Middle frontal gyrus (tissue), 1 donor: ENCODE data around the gene DAP.

Source experiments
- DNase-seq: peaks from one replicate; pipeline ENCODE4 v3.0.0-alpha.2; 2015; ENCODE audit warnings: low spot score; ENCODE audit errors: extremely low spot score

DAP gene

DNA sequence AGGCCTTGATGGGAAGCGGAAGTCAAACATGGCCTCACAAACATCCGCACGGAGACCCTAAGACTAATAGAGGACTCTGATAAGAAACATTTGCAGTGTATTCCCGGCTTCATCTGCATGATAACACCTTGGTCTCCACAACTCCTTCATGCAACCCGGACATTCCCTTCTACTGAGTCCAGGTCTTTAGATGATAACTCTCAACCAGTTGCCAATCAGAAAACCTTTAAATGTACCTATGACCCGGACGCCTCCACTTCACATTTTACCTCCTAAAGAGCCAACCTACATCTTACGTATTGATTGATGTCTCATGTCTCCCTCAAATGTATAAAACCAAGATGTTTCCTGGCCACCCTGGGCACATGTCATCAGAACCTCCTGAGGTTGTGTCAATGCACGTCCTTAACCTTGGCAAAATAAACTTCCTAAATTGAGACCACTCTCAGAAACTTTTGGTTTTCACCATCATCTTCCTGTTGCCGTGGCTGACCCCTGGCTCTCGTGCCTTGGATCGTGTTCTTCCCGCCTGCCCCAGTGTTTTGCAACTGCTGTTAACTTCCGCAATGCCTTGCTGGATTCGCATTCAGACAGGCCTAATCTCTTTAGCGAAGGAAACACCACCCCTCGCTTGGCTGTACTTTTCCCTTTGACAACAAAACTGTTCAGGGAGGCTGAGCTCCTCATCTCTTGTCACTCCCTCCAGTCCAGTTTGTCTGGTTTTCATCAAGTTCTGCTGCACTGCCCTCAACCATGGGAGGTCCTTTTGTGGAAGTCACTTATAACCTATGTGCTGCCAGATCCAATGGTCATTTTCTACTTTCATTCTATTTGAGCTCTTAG lies 1.1 kb upstream of the DAP start:
- no peak for DNase-seq

DNA sequence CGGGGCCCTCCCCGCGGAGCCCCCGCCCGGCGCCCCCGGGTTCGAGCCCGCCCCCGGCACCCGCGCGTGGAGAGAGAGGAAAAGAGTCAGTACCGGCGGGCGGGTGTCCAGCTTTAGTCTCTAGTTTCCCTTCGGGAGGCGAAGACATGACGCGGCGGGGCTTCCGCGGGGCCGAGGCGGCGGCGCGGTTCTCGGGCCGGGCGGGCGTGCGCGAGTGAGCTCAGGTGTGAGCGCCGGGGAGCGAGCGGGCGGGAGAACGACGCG lies 181 bp downstream of the DAP start:
- no peak for DNase-seq

DNA sequence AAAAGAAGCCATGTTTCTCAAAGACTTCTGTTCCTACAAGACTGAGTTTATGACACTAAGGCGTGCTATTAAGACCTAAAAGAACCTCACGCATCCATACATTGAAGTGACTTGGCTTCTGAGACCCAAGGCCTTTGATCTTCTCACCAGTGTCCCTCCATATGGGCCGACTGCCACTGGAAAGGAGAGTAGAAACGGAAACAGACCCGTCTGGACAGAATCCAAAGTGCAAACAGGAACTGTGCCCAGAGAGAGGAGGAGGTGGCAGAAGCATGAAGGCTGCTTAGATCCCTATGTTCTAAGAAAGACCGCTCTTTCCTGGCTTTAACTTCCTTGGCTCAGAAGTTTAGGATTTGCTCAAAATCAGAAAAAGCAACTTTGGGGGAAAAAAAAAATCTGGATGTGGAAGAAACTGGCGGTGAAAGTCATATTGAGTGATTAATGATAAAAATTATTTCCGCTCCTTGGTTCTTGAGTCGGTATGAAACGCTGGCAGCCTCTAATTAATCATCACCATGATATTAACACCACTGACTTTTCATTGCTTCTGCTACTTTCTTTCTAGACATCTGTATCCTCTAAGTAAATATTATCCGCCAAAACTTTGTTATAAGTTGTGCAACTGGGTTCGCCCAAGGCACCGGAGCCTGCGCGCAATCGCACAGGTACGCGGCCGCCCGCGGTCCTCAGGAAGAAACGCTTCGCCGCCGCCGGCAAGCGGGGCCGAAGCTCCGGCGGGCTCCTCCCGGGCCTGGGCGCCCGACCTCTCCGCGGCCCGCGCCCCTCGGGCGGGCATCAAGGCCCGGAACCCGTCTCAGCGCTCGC lies 726 bp downstream of the DAP start:
- no peak for DNase-seq

DNA sequence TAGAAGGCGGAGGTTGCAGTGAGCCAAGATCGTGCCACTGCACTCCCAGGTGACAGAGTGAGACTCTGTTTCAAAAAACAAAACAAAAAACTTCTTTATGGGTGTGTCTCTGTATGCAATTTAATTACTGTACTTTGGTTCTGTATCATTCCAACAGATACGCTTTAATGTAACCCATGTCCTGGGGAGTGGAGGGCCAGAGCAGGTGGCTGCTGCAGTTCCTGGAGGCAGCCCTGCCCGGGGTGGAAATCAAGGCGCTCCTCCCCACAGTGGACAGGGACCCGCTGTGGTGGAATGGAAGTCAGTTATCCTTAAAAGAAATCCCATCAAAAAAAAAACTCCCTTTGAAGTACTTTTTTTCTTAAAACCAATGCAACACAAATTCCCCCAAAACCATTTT lies 1.9 kb downstream of the DAP start:
- no peak for DNase-seq

DNA sequence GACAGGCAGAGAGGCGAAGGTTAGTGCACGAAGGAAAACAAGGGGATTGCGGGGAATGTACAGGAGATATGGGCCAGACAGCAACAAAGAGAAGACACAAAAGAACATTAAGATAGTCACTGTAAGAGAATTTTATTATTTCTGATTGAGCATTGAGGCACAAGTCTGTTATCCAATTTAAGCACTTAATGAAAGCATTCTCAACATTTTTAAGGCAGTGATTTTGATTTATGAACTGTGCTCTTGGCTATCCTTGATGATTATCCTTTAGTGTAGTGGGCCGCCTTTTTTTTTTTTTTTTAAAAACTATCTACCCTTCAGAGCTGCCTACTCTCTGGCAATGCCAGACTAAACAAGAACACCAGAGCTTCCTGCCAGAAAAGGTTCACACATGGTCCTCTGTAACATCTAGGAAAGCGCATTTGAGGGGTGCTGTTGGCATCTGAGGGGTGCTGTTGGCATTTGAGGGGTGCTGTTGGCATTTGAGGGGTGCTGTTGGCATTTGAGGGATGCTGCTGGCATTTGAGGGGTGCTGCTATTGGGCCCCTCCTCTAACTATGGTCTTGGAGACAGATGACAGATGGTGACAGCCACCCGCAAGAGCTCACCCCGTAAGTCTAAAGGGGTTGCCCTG lies 3.0 kb downstream of the DAP start:
- no peak for DNase-seq

DNA sequence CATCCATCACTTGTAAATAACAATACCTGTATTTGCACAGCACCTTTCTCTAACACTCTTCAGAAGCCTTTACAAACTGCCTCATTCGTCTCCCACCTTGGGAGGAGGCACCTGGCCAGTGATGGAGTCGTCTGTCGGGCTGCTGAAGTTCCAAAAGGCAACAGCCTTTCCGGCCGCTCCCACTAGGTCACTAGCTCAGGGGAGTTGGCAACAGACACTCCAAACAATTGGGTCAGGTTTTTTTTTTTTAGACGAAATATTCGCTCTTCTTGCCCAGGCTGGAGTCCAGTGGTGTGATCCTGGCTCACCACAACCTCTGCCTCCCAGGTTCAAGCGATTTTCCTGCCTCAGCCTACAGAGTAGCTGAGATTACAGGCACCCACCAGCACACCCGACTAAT lies 4.0 kb downstream of the DAP start:
- no peak for DNase-seq

DNA sequence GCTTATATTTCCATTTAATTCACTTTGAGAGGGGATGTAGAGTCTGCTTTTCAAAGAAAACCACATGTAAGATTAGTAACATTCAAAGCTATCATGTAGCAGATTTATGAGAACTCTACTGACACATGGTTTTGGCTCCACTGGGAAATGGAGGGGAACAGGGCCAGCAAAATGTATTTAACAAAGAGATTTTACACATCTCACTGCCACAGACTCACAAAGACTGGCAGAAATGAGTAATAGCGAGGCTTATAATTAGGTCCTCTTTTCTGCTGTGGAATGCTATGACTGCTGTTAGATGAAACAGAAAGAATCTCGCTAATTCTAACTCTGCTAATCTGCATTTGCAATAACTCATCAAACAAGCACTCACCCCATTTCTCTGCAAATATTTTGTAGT lies 4.5 kb downstream of the DAP start:
- DNase-seq = no peak

DNA sequence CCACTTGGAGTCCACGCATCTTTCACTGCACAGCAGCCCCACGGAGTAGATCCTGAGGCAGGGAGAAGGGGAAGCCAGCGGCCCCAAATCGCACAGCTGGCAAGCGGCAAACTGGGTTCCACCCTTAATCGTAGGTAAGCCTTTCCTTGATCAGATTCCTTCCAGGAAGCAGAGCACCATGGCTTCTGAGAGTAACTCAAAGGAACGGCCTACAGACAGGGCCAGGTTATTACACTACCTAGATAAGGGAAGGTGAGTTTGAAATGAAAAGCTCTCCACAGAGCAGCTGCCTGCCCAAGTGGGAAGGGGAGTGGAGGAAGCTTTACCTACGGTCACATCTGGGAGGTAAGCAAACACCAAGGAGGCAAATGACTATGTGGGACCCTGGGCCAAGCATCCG lies 7.9 kb downstream of the DAP start:
- no peak for DNase-seq

DNA sequence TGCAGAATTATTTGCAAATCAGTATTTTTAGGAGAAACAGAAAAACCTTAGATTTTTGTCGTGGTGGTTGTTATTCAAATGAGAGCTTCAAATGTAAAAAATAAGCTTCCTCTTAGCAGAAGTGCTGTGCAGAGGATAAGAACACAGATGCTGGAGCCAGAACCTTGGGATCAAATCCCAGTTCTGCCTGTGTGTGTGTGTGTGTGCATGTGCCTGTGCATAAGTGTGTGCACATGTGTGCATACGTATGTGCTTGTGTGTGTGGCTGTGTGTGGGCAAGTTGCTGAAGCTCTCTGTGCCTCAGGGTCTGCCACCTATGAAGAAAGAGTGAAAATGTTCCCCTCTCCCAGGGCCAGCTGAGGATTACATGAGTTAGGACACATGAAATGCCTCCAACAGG lies 8.6 kb downstream of the DAP start:
- DNase-seq = no peak

DNA sequence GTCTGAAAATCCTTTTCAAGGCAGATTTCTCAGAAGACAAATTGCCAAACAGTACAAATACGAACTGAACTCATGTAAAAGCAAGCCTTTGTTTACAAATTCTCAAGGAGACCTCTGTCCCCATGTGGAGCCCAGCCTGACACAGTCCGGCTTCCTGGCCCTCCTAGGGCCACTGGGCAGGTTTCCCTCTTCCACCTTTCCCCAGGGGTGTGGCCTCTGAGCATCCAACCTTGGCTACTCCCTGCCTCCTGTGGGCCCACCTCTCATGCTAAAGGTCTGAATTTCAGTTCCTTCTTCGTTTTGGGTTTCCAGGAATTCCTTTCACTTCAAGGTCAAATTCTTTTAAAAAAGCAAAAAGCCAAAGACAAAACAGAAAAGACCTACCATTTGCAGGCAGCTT lies 10.1 kb downstream of the DAP start:
- no peak for DNase-seq

DNA sequence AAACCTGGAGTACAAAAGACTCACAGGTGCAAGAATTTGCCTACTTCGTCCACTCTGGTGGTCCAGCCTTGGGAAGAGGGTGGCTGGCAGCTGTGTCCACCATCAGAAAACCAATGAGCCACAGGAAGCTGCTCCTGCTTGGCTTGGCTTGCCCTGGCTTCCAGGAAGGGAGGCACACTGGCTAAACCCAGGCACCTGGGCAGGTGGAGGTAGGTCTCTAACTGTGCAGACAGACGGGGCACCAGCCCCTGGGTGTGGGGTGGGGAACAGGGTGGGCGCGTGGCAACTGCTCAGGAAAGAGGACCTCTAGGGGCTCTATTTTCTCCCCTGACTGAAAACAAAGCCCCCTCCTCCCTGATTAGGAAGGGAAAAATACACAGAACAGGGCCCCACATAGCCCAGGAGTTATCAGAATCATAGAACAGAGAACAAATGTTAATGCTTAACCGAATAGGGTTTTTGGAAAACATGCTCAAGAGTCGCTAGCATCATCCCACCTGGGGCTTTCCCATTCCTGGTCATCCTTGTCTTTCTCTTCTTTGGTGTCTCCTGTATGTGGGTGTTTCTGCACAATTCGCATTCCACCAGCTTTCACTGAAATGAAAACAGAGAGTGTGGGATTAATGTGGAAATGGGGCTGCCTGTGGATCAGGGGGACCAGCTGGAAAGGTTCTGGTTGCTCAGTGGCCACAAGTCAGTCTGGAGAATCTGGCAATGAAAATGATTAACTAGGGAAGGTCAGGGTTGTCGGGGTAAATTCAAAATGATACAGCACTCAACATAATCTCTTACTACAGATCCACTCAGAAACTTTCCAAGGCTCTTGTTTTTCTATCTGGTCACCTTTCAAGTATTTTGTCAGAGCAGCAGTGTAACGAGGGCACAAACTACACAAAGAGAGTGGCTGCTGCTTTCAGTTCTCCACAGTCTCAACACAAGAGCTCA lies 13.1 kb downstream of the DAP start:
- DNase-seq = no peak

DNA sequence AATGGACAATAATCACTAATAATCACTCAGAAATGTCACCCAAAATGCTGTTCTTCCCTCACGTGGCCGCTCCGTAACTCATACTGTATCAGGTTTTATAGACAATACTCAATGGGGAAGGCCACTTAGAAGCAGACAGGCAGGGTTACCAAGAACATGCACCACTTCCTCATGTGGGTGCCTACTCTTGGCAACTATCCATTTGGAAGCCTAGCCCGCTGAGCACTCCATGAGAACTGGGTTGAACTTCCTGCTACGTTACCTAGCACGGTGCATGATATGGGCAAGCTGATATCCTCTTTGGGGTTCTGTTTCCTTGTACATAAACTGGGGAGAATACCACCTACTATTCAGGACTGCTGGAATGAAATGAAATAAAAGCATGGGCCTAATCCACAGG lies 14.3 kb downstream of the DAP start:
- no peak for DNase-seq

DNA sequence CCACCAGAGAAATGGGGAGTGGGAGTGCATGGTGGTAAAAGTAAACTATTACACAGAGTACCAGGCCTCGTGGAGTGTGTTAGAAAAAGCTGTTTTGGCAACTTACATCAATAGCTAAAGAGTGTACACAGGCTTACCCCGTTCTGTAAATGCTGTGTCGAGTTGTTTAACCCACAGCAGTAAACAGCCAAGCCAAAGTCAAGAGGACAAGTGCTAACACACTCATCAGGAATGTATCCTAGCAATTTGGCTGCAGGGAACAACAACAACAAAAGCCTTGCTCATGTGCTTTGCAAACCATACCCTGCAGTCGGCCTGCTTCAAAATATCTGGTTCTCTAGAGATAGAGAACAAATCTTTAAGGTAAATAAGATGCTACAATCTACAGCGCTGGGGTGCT lies 15.9 kb downstream of the DAP start:
- no peak for DNase-seq

DNA sequence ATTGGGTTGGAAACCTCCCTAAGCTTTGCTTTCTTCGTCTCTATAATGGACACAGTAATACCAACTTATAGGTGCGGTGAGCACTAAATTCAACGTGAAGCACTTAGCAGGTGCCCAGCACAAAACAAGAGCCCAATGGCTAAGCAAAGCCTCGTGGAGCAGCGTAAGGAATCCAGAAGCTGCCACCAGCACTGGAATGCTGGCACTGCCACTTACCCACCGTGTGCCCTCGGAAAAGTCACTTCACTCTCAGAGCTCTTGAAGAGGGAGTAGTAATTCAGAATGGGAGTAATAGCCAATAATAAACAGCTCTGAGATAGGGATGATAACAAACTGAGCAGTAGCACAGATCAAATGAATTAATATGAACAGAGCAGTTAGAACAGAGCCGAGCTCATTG lies 16.4 kb downstream of the DAP start:
- DNase-seq = no peak

DNA sequence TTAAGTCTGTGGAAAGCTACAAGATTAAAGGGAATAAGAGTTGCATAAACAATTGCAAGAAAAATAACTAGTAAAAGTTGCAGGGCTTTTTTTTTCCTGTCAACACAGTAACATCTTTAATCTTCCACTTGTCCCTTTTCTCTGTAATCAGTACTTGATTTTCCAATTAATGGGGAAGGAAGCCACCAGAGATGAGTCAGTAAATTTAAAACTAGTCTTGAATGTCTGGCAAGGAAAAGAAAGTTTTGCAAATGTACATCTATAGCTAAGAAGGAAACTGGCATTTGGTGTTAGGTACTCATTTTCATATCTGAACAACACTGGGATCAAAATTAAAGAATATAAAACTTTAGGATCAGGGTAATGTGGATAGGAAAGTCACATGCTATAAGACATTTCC lies 17.1 kb downstream of the DAP start:
- DNase-seq = no peak

DNA sequence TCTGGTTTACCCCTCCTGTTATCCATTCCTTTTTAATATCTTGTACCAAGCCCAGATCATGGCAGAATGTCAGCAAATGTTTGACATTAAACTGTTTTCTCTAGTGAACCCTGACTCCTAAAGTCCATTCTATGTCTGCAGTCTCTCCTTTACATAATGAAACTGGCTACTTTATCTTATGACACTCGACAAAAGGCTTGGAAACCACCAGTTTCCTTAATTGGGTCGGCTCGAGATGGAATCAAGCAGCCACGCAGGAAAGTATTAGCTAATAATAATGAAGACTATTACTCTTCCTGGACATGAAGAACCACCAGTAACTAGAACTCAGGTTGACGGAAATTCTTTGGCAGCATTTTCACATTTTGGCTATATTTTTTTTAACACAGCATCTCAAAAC lies 17.5 kb downstream of the DAP start:
- DNase-seq = no peak

DNA sequence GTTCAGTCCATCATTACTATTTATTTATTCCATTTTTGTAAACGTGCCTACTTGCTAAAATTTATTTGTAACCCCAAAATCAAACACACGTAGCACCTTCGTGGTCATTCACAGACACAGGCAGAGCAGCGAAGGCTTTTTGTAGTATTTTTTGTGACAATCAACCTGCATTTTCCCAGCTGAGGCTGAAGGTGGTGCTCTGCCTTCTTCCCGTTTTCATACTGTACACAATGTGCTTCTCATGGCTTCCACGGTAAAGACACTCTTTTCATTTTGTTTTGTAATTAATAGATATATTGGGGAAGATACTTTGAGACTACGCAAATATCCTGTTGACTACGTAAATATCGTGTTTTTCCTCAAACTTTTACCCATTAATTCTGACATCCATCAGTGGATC lies 19.4 kb downstream of the DAP start:
- no peak for DNase-seq

DNA sequence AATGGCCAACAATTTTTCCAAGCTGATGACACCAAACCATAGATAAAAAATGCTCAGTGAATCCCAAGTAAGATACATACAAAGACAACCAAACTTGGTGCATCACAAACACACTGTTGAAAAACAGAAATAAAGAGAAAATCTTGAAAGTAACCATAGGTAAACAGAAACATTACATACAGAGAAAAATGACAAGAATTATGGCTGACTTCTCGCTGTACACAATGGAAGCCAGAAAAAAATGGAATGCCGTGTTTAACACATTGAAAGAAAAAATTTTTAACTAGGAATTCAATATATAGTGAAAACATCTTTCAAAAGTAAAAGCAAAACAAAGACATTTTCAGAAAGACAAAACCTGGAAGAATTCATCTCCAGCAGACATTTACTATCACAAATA lies 20.6 kb downstream of the DAP start:
- no peak for DNase-seq

DNA sequence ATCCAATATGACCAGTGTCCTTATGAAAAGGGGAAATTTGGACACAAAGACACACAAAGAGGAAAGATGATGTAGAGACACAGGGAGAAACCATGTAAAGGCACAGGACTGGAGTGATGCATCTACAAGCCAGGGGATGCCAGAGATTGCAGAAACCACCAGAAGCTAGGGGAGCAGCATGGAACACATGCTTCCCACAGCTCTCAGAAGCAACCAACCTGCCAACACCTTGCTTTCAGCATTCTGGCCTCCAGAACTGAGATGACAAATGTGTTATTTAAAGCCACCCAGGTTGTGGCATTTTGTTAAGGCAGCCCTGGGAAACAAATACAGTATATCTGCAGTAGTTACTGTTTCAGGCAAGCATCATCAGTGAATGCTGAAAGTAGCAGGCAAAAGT lies 23.2 kb downstream of the DAP start:
- DNase-seq = no peak

DNA sequence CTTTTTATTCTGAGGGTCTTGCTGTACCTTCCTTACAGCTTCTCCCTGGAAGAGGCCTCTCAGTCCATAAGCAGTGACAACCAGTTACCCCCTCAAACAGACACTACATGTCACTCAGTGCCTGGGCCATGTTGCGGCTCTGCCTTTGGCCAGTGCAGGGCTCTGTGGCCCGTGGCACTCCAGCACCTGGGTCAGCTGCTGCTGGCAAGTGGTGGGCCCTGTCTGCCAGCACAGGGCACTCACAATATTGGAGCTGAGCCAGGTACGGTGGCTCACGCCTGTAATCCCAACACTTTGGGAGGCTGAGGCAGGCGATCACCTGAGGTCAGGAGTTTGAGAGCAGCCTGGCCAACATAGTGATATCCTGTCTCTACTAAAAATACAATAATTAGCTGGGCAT lies 24.2 kb downstream of the DAP start:
- no peak for DNase-seq

DNA sequence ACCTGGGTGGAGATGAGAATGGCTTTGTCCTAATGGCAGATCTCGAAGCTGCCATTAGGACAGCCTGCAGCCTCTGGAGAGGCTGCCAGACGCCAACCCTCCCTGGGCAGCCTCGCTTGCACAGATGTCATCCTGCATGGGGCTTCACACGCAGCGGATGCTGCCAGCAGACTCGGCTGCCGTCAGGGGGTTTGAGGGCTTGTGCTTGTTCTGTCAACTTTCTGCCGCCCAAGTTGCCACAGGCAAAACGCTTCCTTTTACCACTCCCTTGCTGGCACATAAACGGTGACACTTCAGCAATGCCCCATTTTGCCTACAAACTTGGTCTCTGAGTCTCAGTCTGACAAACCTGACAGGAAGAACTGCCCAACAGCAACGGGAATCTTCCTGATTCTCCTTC lies 24.7 kb downstream of the DAP start:
- DNase-seq = no peak
